Osteocyte (in vitro differentiated cells): ENCODE data around the gene MRRF. TPM values are rescaled to one million over a fixed set of nuclear protein-coding genes. Genes with fewer than 3 reads are reported as not detected.

Experiments used
- DNase-seq: peaks from one replicate; pipeline ENCODE4 v3.0.0; 2021; ENCODE audit warnings: mixed read lengths; ENCODE audit not compliant: unreplicated experiment; ENCODE audit errors: extremely low spot score
- H3K27ac Mint-ChIP-seq: one replicate; pipeline ENCODE4 v1.8.0; 2021; ENCODE audit warnings: mild to moderate bottlenecking, mixed read lengths; ENCODE audit not compliant: unreplicated experiment
- H3K27me3 Mint-ChIP-seq: one replicate; pipeline ENCODE4 v1.8.0; 2021; ENCODE audit warnings: mixed read lengths; ENCODE audit not compliant: unreplicated experiment
- H3K36me3 Mint-ChIP-seq: one replicate; pipeline ENCODE4 v1.8.0; 2021; ENCODE audit warnings: mixed read lengths; ENCODE audit not compliant: unreplicated experiment
- H3K4me1 Mint-ChIP-seq: one replicate; pipeline ENCODE4 v1.8.0; 2021; ENCODE audit warnings: mixed read lengths; ENCODE audit not compliant: unreplicated experiment
- H3K4me3 Mint-ChIP-seq: one replicate; pipeline ENCODE4 v1.8.0; 2021; ENCODE audit warnings: mild to moderate bottlenecking, moderate library complexity, mixed read lengths; ENCODE audit not compliant: unreplicated experiment
- H3K9me3 Mint-ChIP-seq: one replicate; pipeline ENCODE4 v1.8.0; 2021; ENCODE audit warnings: mixed read lengths; ENCODE audit not compliant: unreplicated experiment
- total RNA-seq: library from RNA; stranded (reverse); gene quantifications from 2 replicates; pipeline ENCODE4 v1.2.1, GENCODE V29; 2021
- TF ChIP-seq, protein P1 (sequence below): fragments of 200-600 bp; sonication (generic); IDR thresholded peaks from 2 replicates; pipeline ENCODE4 v1.5.0; 2021; ENCODE audit warnings: antibody characterized with exemption, mild to moderate bottlenecking, moderate library complexity

Gene MRRF
- total RNA-seq, 1 donor from 2014 or later = 26.0 TPM

DNA sequence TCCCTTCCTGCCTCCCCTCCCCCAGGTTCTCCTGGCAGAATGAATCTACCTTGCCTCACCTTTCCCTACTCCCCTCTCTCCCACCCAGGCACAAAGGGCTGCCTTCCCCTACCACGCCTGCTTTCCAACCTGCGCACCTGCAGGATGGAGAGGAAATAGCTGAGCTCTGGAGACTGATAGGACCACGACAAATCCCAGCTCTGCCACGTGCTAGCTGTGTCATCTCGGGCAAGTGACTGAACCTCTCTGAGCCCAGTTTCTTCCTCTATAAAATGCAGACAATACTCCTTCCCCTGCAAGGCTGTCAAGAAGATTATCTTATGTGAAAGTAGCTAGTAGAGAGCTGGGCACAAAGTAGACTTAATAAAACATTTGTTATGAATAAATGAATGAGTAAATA is 74.9 kb downstream of the MRRF start:
- H3K4me1 Mint-ChIP-seq = no peaks in the 10 kb centered on the region
- H3K27me3 Mint-ChIP-seq = peaks cover 25% of the 10 kb centered on the region
- no peaks in the 10 kb centered on the region for H3K36me3 Mint-ChIP-seq
- DNase-seq = no peak
- TF ChIP-seq, protein P1, sequence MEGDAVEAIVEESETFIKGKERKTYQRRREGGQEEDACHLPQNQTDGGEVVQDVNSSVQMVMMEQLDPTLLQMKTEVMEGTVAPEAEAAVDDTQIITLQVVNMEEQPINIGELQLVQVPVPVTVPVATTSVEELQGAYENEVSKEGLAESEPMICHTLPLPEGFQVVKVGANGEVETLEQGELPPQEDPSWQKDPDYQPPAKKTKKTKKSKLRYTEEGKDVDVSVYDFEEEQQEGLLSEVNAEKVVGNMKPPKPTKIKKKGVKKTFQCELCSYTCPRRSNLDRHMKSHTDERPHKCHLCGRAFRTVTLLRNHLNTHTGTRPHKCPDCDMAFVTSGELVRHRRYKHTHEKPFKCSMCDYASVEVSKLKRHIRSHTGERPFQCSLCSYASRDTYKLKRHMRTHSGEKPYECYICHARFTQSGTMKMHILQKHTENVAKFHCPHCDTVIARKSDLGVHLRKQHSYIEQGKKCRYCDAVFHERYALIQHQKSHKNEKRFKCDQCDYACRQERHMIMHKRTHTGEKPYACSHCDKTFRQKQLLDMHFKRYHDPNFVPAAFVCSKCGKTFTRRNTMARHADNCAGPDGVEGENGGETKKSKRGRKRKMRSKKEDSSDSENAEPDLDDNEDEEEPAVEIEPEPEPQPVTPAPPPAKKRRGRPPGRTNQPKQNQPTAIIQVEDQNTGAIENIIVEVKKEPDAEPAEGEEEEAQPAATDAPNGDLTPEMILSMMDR = no peak
- H3K27ac Mint-ChIP-seq = no peak overlapping the region
- H3K9me3 Mint-ChIP-seq = no peaks in the 10 kb centered on the region
- H3K4me3 Mint-ChIP-seq = no peak overlapping the region

DNA sequence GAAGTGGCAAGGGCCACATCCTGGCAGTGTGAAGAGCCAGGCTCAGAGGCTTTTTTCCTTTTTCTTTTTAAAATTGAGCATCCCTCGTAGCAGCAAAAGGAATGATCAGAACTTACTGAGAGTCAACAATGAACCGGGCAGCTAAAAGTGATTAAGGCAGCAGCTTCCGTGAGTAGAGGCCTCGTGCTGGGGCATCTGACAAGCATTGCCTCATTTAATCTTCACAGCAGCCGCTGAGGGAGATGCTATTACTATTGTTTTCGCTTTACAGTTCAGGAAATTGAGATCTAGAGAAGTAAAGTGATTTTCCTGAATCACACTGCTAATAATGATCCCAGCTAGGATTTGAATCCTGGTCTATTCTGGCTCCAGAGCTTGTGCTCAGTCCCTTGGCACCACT is 75.5 kb downstream of the MRRF start:
- peaks cover 25% of the 10 kb centered on the region for H3K27me3 Mint-ChIP-seq
- H3K36me3 Mint-ChIP-seq = no peaks in the 10 kb centered on the region
- H3K27ac Mint-ChIP-seq = no peak overlapping the region

DNA sequence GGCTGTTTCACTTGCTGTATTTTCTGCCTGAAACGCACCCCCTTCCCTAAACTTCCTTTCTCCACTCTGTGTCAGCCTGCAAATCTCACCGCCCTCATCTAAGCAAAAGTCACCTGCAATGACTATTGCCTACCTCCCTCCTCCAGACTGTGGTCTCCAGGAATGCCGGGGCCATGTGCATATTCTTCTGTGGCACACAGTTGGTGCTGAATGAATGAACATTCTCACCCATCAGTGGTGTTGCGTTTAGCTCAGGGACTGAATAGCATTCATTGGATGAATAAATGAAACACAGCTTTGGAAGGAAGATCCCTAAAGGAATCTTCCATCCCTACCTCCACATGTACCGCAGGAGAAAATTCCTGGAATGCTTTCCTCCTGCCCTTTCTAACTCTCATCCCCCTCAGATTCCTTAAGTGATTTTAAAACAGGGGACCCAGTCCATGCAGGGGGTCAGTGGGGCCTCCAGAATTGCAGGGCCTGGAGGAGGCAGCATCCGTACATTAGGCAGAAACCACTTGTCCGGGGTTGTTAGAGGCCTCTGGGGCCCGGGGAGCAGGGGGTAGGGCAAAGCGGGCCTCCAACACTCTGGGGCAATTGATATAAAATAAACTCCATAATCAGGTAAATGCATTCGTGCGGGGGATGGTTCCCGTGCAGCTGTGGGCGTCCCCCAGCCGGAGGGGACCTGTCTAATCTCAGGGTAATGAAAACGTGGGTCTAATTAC is 77.8 kb downstream of the MRRF start:
- Mint-ChIP-seq H3K27ac (no peak overlapping the region), H3K9me3 (no peaks in the 10 kb centered on the region), H3K4me3 (no peak overlapping the region), H3K4me1 (peaks cover 4% of the 10 kb centered on the region), H3K36me3 (no peaks in the 10 kb centered on the region), H3K27me3 (peaks cover 20% of the 10 kb centered on the region)
- no peak for DNase-seq
- TF ChIP-seq, protein P1 = no peak

More for the DNA sequence above, 75.5 kb downstream of the MRRF start:
- no peak overlapping the region for H3K4me3 Mint-ChIP-seq
- H3K9me3 Mint-ChIP-seq = no peaks in the 10 kb centered on the region
- no peaks in the 10 kb centered on the region for H3K4me1 Mint-ChIP-seq
- TF ChIP-seq, protein P1 = no peak
- no peak for DNase-seq

DNA sequence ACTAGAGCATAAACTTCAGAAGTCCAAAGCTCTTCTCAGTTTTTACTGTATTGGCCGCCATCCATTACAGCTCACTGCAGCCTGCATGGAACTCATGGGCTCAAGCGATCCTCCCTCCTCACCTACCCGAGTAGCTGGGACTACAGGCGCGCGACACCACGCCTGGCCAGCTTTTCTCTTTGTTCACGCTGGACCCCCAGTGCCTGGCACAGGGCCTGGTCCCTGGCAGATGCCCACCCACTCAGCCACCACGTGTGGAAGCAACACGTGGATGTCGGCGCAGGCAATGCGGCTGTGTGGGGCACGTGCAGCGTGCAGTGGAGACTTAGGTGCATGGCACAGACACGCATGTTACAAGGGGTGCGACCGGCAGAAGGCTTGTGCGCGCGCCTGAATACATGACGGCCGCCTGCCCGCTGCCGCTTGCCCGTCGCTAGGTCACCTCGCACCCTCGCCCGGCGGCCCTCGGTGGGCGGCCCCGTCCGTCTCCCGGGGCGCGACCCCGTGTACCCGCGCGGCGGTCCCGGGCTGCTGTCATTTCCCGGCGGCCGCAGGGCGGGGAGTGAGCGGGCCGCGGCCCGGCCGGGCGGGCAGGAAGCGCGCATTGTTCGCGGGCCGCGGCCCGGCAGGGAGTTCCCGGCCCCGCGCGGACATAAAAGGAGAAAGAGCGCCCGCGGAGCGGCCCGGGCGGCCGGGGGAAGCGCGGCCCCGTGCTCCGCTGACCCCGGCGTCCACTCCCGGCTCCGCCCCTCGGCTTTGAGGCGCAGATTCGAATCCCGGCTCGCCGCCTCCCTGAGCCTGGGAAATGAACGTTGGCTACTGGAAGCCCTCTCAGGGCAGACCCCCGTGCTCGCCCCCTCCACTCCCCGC is 82.0 kb downstream of the MRRF start:
- H3K4me1 Mint-ChIP-seq = peaks cover 9% of the 10 kb centered on the region
- H3K4me3 Mint-ChIP-seq = peak overlapping the region; percentile 81
- no peaks in the 10 kb centered on the region for H3K36me3 Mint-ChIP-seq
- H3K9me3 Mint-ChIP-seq = no peaks in the 10 kb centered on the region
- H3K27ac Mint-ChIP-seq = no peak overlapping the region
- no peak for DNase-seq
- TF ChIP-seq, protein P1 = no peak
- H3K27me3 Mint-ChIP-seq = peaks cover 14% of the 10 kb centered on the region
